HepG2 (cell line): ENCODE measurements around the gene RPLP2. TPM values are rescaled to one million over a fixed set of nuclear protein-coding genes. Genes with fewer than 3 reads are reported as not detected.

Experiments used
- CCAR2 ChIP-seq: fragments of 200-400 bp; formaldehyde crosslinking; optimal IDR thresholded peaks from 2 replicates; pipeline ENCODE3; 2018; ENCODE audit warnings: low read depth, mild to moderate bottlenecking, low read length, moderate library complexity
- HMG20B ChIP-seq: conservative IDR thresholded peaks from 2 replicates; pipeline ENCODE4 v1.6.1; 2016; ENCODE audit warnings: missing genetic modification reagents, missing compliant biosample characterization
- KAT8 ChIP-seq: IDR thresholded peaks from 2 replicates; pipeline ENCODE4 v1.6.1; 2016; ENCODE audit warnings: missing genetic modification reagents, missing compliant biosample characterization
- MXD4 ChIP-seq: IDR thresholded peaks from 2 replicates; pipeline ENCODE4 v1.6.1; 2016; ENCODE audit warnings: mild to moderate bottlenecking, missing biosample characterization, missing genetic modification reagents
- NFKB2 ChIP-seq: sonication (generic); formaldehyde crosslinking; IDR thresholded peaks from 2 replicates; pipeline ENCODE4 v1.4.0; 2020; ENCODE audit warnings: missing genetic modification reagents, borderline replicate concordance
- PAF1 ChIP-seq: IDR thresholded peaks from 2 replicates; pipeline ENCODE4 v1.6.1; 2016; ENCODE audit warnings: missing genetic modification reagents, missing compliant biosample characterization
- TP53 ChIP-seq: sonication (generic); formaldehyde crosslinking; conservative IDR thresholded peaks from 2 replicates; pipeline ENCODE4 v1.4.0; 2020; ENCODE audit warnings: missing genetic modification reagents
- ZBTB8A ChIP-seq: sonication (generic); formaldehyde crosslinking; IDR thresholded peaks from 2 replicates; pipeline ENCODE4 v1.4.0; 2020; ENCODE audit warnings: mild to moderate bottlenecking, low read depth, missing genetic modification reagents, borderline replicate concordance
- ZNF121 ChIP-seq: sonication (generic); formaldehyde crosslinking; IDR thresholded peaks from 2 replicates; pipeline ENCODE4 v1.5.0; 2020; ENCODE audit warnings: mild to moderate bottlenecking, missing genetic modification reagents
- ZNF253 ChIP-seq: sonication (generic); formaldehyde crosslinking; IDR thresholded peaks from 2 replicates; pipeline ENCODE4 v1.8.0; 2022; ENCODE audit warnings: mild to moderate bottlenecking, missing genetic modification reagents, borderline replicate concordance
- ZNF484 ChIP-seq: sonication (generic); formaldehyde crosslinking; IDR thresholded peaks from 2 replicates; pipeline ENCODE4 v1.5.1; 2020; ENCODE audit warnings: mild to moderate bottlenecking, low read depth, missing genetic modification reagents, borderline replicate concordance
- polyA plus RNA-seq, 8 experiments: library from polyadenylated mRNA; depleted of rRNA in 3 of 8; stranded (reverse) in 7 of 8; unstranded in 1 of 8; fragments of >200 nt; fragmentation: Illumina TruSeq in 4 of 8; extraction: Trizol in 4 of 8; gene quantifications; 2 replicates each; pipeline versions ENCODE4 v1.2.1 to v1.2.3, GENCODE V29; 2011 to 2016; ENCODE audit warnings: low read depth in 4 of 8, missing spikeins in 1 of 8, mixed read lengths in 1 of 8; ENCODE audit not compliant: insufficient read depth in 1 of 8
- total RNA-seq, 5 experiments: library from RNA; depleted of rRNA; stranded (reverse); fragments of >200 nt; fragmentation: Illumina TruSeq; extraction: Trizol; gene quantifications; 2 replicates each; pipeline ENCODE4 v1.2.3, GENCODE V29; 2016; ENCODE audit warnings: low read depth in 1 of 5
- TF ChIP-seq, protein P1 (sequence below): sonication (generic); formaldehyde crosslinking; IDR thresholded peaks from 2 replicates; pipeline ENCODE4 v1.4.0; 2020; ENCODE audit warnings: missing genetic modification reagents
- TF ChIP-seq, protein P2 (sequence below): sonication (generic); formaldehyde crosslinking; IDR thresholded peaks from 2 replicates; pipeline ENCODE4 v1.4.0; 2020; ENCODE audit warnings: missing genetic modification reagents
- TF ChIP-seq, protein P3 (sequence below): sonication (generic); formaldehyde crosslinking; IDR thresholded peaks from 2 replicates; pipeline ENCODE4 v1.5.0; 2020; ENCODE audit warnings: missing genetic modification reagents
- TF ChIP-seq, protein P4 (sequence below): sonication (generic); formaldehyde crosslinking; IDR thresholded peaks from 2 replicates; pipeline ENCODE4 v1.8.0; 2022; ENCODE audit warnings: mild to moderate bottlenecking, missing genetic modification reagents, borderline replicate concordance
- TF ChIP-seq, protein P5 (sequence below): sonication (generic); formaldehyde crosslinking; IDR thresholded peaks from 2 replicates; pipeline ENCODE4 v1.4.0; 2020; ENCODE audit warnings: mild to moderate bottlenecking, missing genetic modification reagents

RPLP2 gene
- total and polyA plus RNA-seq, 2 of the 13 experiments (the other 11 are each of a cell fraction or from before 2014, with no cell fraction given) = 978 to 2,106 TPM

DNA sequence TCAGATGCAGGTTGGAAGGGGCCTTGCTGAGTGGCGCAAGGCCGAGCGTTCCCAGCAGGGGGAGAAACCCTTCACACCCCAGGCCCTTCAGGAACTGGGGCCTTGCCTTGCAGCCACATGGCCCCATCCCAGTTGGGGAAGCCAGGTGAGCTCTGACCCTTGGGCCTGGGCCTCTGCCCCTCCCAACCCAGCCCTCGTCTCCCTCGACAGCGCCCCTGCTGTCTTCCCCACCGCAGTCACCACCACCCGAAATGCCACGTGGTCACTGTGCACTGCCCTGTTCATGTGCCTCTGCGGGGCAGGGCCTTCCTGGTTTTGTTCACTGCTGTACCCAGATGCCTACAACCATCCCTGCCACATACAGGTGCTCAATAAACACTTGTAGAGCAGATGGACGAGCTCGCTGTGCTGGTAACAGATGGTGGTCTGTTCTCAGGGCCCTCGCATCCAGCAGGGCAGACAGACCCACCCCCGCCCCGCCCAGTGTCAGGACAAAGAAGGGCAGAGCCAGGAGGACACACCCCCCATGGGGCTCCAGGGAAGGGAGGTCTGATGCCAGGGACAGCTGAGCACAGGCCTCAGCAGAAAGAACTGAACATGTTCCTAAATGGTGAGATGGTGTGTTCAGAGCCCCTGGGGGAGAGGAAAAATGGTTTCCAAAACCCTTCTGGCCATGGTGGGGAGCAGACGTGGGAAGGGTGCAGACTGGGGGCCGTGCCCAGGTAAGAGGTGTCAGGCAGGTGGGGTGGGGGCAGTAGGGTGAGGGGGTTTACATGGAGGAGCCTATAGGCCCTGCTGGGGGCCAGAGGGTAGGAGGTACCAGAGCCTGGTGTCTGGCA lies 28.9 kb downstream of the RPLP2 start (continued):
- no peak for TF ChIP-seq TP53 (CRISPR knock-in tag)
- TF ChIP-seq, protein P1, sequence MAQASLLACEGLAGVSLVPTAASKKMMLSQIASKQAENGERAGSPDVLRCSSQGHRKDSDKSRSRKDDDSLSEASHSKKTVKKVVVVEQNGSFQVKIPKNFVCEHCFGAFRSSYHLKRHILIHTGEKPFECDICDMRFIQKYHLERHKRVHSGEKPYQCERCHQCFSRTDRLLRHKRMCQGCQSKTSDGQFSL (CRISPR knock-in tag) = peak; percentile 88; the same call in 1 of the 2 replicates
- 0 out of 2 replicates have a peak, but pooled peaks have one; percentile 55 for TF ChIP-seq NFKB2 (CRISPR knock-in tag)
- TF ChIP-seq, protein P2, sequence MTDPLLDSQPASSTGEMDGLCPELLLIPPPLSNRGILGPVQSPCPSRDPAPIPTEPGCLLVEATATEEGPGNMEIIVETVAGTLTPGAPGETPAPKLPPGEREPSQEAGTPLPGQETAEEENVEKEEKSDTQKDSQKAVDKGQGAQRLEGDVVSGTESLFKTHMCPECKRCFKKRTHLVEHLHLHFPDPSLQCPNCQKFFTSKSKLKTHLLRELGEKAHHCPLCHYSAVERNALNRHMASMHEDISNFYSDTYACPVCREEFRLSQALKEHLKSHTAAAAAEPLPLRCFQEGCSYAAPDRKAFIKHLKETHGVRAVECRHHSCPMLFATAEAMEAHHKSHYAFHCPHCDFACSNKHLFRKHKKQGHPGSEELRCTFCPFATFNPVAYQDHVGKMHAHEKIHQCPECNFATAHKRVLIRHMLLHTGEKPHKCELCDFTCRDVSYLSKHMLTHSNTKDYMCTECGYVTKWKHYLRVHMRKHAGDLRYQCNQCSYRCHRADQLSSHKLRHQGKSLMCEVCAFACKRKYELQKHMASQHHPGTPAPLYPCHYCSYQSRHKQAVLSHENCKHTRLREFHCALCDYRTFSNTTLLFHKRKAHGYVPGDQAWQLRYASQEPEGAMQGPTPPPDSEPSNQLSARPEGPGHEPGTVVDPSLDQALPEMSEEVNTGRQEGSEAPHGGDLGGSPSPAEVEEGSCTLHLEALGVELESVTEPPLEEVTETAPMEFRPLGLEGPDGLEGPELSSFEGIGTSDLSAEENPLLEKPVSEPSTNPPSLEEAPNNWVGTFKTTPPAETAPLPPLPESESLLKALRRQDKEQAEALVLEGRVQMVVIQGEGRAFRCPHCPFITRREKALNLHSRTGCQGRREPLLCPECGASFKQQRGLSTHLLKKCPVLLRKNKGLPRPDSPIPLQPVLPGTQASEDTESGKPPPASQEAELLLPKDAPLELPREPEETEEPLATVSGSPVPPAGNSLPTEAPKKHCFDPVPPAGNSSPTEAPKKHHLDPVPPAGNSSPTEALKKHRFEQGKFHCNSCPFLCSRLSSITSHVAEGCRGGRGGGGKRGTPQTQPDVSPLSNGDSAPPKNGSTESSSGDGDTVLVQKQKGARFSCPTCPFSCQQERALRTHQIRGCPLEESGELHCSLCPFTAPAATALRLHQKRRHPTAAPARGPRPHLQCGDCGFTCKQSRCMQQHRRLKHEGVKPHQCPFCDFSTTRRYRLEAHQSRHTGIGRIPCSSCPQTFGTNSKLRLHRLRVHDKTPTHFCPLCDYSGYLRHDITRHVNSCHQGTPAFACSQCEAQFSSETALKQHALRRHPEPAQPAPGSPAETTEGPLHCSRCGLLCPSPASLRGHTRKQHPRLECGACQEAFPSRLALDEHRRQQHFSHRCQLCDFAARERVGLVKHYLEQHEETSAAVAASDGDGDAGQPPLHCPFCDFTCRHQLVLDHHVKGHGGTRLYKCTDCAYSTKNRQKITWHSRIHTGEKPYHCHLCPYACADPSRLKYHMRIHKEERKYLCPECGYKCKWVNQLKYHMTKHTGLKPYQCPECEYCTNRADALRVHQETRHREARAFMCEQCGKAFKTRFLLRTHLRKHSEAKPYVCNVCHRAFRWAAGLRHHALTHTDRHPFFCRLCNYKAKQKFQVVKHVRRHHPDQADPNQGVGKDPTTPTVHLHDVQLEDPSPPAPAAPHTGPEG (CRISPR knock-in tag) = no peak
- no peak for TF ChIP-seq ZNF484
- 0 out of 2 replicates have a peak, but pooled peaks have one; percentile 12 for TF ChIP-seq ZNF121 (CRISPR knock-in tag)
- TF ChIP-seq PAF1 = no peak
- TF ChIP-seq, protein P3, sequence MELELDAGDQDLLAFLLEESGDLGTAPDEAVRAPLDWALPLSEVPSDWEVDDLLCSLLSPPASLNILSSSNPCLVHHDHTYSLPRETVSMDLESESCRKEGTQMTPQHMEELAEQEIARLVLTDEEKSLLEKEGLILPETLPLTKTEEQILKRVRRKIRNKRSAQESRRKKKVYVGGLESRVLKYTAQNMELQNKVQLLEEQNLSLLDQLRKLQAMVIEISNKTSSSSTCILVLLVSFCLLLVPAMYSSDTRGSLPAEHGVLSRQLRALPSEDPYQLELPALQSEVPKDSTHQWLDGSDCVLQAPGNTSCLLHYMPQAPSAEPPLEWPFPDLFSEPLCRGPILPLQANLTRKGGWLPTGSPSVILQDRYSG (CRISPR knock-in tag) = no peak
- peak; percentile 89 for TF ChIP-seq MXD4
- 0 out of 2 replicates have a peak, but pooled peaks have one; percentile 42 for TF ChIP-seq HMG20B
- no peak for TF ChIP-seq ZNF253 (CRISPR knock-in tag)
- TF ChIP-seq, protein P4, sequence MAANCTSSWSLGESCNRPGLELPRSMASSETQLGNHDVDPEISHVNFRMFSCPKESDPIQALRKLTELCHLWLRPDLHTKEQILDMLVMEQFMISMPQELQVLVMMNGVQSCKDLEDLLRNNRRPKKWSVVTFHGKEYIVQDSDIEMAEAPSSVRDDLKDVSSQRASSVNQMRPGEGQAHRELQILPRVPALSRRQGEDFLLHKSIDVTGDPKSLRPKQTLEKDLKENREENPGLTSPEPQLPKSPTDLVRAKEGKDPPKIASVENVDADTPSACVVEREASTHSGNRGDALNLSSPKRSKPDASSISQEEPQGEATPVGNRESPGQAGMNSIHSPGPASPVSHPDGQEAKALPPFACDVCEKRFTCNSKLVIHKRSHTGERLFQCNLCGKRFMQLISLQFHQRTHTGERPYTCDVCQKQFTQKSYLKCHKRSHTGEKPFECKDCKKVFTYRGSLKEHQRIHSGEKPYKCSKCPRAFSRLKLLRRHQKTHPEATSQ (CRISPR knock-in tag) = no peak
- TF ChIP-seq KAT8 = peak; percentile 45; the same call in 1 of the 2 replicates
- no peak for TF ChIP-seq CCAR2
- TF ChIP-seq ZBTB8A (CRISPR knock-in tag) = no peak
- TF ChIP-seq, protein P5, sequence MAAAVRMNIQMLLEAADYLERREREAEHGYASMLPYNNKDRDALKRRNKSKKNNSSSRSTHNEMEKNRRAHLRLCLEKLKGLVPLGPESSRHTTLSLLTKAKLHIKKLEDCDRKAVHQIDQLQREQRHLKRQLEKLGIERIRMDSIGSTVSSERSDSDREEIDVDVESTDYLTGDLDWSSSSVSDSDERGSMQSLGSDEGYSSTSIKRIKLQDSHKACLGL (CRISPR knock-in tag) = peak; percentile 40; the same call in 1 of the 2 replicates
